IMR-90 (cell line): ENCODE results near the gene LRTM1.

ENCODE experiments used
- BHLHE40 ChIP-seq: fragments of 150-350 bp; IDR thresholded peaks from 2 replicates; pipeline ENCODE4 v1.6.1; 2016; ENCODE audit warnings: mild to moderate bottlenecking, low read depth, low read length
- CEBPB ChIP-seq: IDR thresholded peaks from 2 replicates; pipeline ENCODE4 v1.6.1; 2012; ENCODE audit warnings: low read depth, low read length, improper control_type of control experiment
- CHD1 ChIP-seq: IDR thresholded peaks from 2 replicates; pipeline ENCODE4 v1.6.1; 2012; ENCODE audit warnings: low read depth, low read length, improper control_type of control experiment
- MAFK ChIP-seq: IDR thresholded peaks from 2 replicates; pipeline ENCODE4 v1.6.1; 2012; ENCODE audit warnings: low read depth, low read length, improper control_type of control experiment
- MAZ ChIP-seq: IDR thresholded peaks from 2 replicates; pipeline ENCODE4 v1.6.1; 2012; ENCODE audit warnings: low read depth, mild to moderate bottlenecking, low read length, improper control_type of control experiment, moderate library complexity, borderline replicate concordance
- MXI1 ChIP-seq: IDR thresholded peaks from 2 replicates; pipeline ENCODE4 v1.6.1; 2012; ENCODE audit warnings: low read depth, mild to moderate bottlenecking, low read length, moderate library complexity, borderline replicate concordance
- NFE2L2 ChIP-seq: fragments of 150-350 bp; IDR thresholded peaks from 2 replicates; pipeline ENCODE4 v1.6.1; 2016; ENCODE audit warnings: low read depth, mild to moderate bottlenecking, low read length
- POLR2A ChIP-seq: IDR thresholded peaks from 2 replicates; pipeline ENCODE4 v1.6.1; 2012; ENCODE audit warnings: mild to moderate bottlenecking, low read depth, low read length
- RAD21 ChIP-seq: IDR thresholded peaks from 2 replicates; pipeline ENCODE4 v1.6.1; 2012; ENCODE audit warnings: low read length, improper control_type of control experiment
- RCOR1 ChIP-seq: IDR thresholded peaks from 2 replicates; pipeline ENCODE4 v1.6.1; 2012; ENCODE audit warnings: mild to moderate bottlenecking, low read length, improper control_type of control experiment; ENCODE audit not compliant: insufficient replicate concordance
- RFX5 ChIP-seq: IDR thresholded peaks from 2 replicates; pipeline ENCODE4 v1.8.0; 2012; ENCODE audit warnings: low read depth, mild to moderate bottlenecking, low read length, moderate library complexity
- SMC3 ChIP-seq: fragments of 150-350 bp; IDR thresholded peaks from 2 replicates; pipeline ENCODE4 v1.6.1; 2016; ENCODE audit warnings: low read depth, mild to moderate bottlenecking, antibody characterized with exemption, low read length, moderate library complexity
- TF ChIP-seq, protein P1 (sequence below): conservative IDR thresholded peaks from 2 replicates; pipeline ENCODE4 v1.5.1; 2012; ENCODE audit warnings: mild to moderate bottlenecking, low read depth, low read length, improper control_type of control experiment
- TF ChIP-seq, protein P2 (sequence below): fragments of 150-350 bp; IDR thresholded peaks from 2 replicates; pipeline ENCODE4 v1.6.1; 2017; ENCODE audit warnings: mild to moderate bottlenecking, antibody characterized with exemption, low read length, low read depth

DNA sequence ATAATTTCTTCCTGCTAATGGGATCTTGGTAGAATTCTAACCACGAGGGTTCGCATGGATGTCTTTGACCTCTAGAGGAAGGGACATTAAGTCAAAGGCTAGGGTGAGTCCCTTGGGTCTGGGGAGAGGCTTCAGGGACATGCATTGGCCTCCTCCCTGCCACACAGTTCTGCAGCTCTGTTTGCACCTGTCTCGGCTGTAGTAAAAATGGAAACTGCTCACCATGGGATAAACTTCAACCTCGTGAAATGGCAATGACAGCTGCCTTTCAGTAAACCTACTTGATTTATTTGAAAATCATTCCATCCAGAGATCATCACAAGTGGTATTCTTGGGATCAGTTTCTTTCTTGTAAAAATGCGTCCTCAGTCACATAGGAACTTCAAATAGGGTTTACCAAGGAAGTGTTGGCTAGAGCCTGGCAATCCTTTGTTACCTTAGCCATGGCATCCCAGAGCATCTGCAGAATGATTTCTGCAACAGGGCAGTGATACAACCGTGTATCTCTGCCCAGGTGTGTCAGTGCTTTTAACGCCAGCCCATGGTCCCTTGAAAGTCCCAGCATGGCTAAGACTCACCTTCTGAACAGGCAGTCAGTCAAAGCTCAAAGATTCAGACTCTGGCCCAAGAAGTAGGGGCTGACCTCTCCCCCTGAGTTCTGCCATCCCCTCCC is 14.0 kb upstream of the LRTM1 start:
- TF ChIP-seq, protein P1, sequence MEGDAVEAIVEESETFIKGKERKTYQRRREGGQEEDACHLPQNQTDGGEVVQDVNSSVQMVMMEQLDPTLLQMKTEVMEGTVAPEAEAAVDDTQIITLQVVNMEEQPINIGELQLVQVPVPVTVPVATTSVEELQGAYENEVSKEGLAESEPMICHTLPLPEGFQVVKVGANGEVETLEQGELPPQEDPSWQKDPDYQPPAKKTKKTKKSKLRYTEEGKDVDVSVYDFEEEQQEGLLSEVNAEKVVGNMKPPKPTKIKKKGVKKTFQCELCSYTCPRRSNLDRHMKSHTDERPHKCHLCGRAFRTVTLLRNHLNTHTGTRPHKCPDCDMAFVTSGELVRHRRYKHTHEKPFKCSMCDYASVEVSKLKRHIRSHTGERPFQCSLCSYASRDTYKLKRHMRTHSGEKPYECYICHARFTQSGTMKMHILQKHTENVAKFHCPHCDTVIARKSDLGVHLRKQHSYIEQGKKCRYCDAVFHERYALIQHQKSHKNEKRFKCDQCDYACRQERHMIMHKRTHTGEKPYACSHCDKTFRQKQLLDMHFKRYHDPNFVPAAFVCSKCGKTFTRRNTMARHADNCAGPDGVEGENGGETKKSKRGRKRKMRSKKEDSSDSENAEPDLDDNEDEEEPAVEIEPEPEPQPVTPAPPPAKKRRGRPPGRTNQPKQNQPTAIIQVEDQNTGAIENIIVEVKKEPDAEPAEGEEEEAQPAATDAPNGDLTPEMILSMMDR, result no peak
- TF ChIP-seq RFX5 (no peak), RAD21 (no peak), POLR2A (no peak), CEBPB (no peak), MAZ (no peak), CHD1 (no peak), MAFK (no peak), NFE2L2 (no peak), MXI1 (no peak), RCOR1 (no peak), BHLHE40 (no peak), SMC3 (no peak)
- TF ChIP-seq, protein P2, sequence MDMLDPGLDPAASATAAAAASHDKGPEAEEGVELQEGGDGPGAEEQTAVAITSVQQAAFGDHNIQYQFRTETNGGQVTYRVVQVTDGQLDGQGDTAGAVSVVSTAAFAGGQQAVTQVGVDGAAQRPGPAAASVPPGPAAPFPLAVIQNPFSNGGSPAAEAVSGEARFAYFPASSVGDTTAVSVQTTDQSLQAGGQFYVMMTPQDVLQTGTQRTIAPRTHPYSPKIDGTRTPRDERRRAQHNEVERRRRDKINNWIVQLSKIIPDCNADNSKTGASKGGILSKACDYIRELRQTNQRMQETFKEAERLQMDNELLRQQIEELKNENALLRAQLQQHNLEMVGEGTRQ, result no peak
